NCI-H146 (cell line): ENCODE measurements around the gene ADNP2.
A peak's percentile ranks its signal among the peaks of the same experiment; 100 is the strongest.
"Not testable (repeated sequence)": the region's sequence is repeated elsewhere in the genome, so short reads cannot be mapped to it uniquely, and the experiment has no call there.

Experiments used
- DNase-seq: peaks from one replicate; lab custom pipeline; 2025; lab: John Stamatoyannopoulos, UW

ADNP2 gene

GRCh38 chr18:80147418-80148325 lies 38.6 kb downstream of the ADNP2 start:
- DNase-seq = peak; percentile 86

GRCh38 chr18:80148326-80149199 lies 39.5 kb downstream of the ADNP2 start:
- DNase-seq = no peak

- no peak for DNase-seq
These were observed 40.6 kb downstream of the ADNP2 start for GRCh38 chr18:80149667-80150066.

- peak; percentile 17 for DNase-seq
These were observed 45.2 kb downstream of the ADNP2 start for GRCh38 chr18:80154293-80154692.

GRCh38 chr18:80157708-80158343 lies 48.8 kb downstream of the ADNP2 start:
- peak; percentile 81 for DNase-seq

GRCh38 chr18:80158365-80158764 lies 49.3 kb downstream of the ADNP2 start:
- DNase-seq = no peak

- DNase-seq = no peak
These were observed 50.9 kb downstream of the ADNP2 start for GRCh38 chr18:80159713-80160636.

GRCh38 chr18:80161781-80162417 lies 52.8 kb downstream of the ADNP2 start:
- no peak for DNase-seq

- DNase-seq = no peak
These were observed 54.1 kb downstream of the ADNP2 start for GRCh38 chr18:80163183-80163582.

- DNase-seq = not testable (repeated sequence)
These were observed 55.8 kb downstream of the ADNP2 start for GRCh38 chr18:80164727-80165355.

GRCh38 chr18:80166240-80166639 lies 57.2 kb downstream of the ADNP2 start:
- no peak for DNase-seq

GRCh38 chr18:80166725-80167124 lies 57.7 kb downstream of the ADNP2 start:
- DNase-seq = no peak

- no peak for DNase-seq
These were observed 58.3 kb downstream of the ADNP2 start for GRCh38 chr18:80167331-80167730.

GRCh38 chr18:80167931-80168330 lies 58.9 kb downstream of the ADNP2 start:
- no peak for DNase-seq

- DNase-seq = no peak
These were observed 59.3 kb downstream of the ADNP2 start for GRCh38 chr18:80168346-80168745.

- DNase-seq = no peak
These were observed 59.9 kb downstream of the ADNP2 start for GRCh38 chr18:80168982-80169381.

GRCh38 chr18:80169607-80170006 lies 60.5 kb downstream of the ADNP2 start:
- no peak for DNase-seq

- DNase-seq = no peak
These were observed 61.5 kb downstream of the ADNP2 start for GRCh38 chr18:80170395-80171053.

GRCh38 chr18:80171054-80171872 lies 62.2 kb downstream of the ADNP2 start:
- DNase-seq = no peak
